Progenitor cell of endocrine pancreas (in vitro differentiated cells): Measurements from ENCODE around the gene DNAAF5. TPM values are rescaled to one million over a fixed set of nuclear protein-coding genes. Genes with fewer than 3 reads are reported as not detected.

Experiments
- DNase-seq: peaks from one replicate; pipeline ENCODE4 v3.0.0; 2021; ENCODE audit warnings: low spot score; ENCODE audit not compliant: unreplicated experiment
- H3K27ac Mint-ChIP-seq: 2 replicates; pipeline ENCODE4 v1.8.0; 2021; ENCODE audit warnings: mild to moderate bottlenecking, moderate library complexity, mixed read lengths
- H3K27me3 Mint-ChIP-seq: 2 replicates; pipeline ENCODE4 v1.8.0; 2021; ENCODE audit warnings: mixed read lengths
- H3K36me3 Mint-ChIP-seq: 2 replicates; pipeline ENCODE4 v1.8.0; 2022; ENCODE audit warnings: mixed read lengths; ENCODE audit not compliant: insufficient read depth
- H3K4me1 Mint-ChIP-seq: 2 replicates; pipeline ENCODE4 v1.8.0; 2021; ENCODE audit warnings: low read depth, mixed read lengths
- H3K4me3 Mint-ChIP-seq: 2 replicates; pipeline ENCODE4 v1.8.0; 2021; ENCODE audit warnings: low read depth, mild to moderate bottlenecking, moderate library complexity, mixed read lengths
- H3K9me3 Mint-ChIP-seq: 2 replicates; pipeline ENCODE4 v1.8.0; 2021; ENCODE audit warnings: low read depth, mixed read lengths
- CTCF ChIP-seq: fragments of 200-600 bp; sonication (generic); IDR thresholded peaks from one replicate; pipeline ENCODE4 v1.5.0; 2021; ENCODE audit warnings: antibody characterized with exemption, mild to moderate bottlenecking; ENCODE audit not compliant: unreplicated experiment
- total RNA-seq: library from RNA; stranded (reverse); gene quantifications from 2 replicates; pipeline ENCODE4 v1.2.1, GENCODE V29; 2021

Gene DNAAF5
- total RNA-seq, 1 donor from 2014 or later = 51.0 TPM

- H3K27ac Mint-ChIP-seq = peak overlapping the region; percentile 51
- H3K4me1 Mint-ChIP-seq = peaks cover 11% of the 10 kb centered on the region
Measured at GRCh38 chr7:710161-710560, 16.3 kb upstream of the DNAAF5 start.

GRCh38 chr7:711093-711921 is 15.2 kb upstream of the DNAAF5 start:
- Mint-ChIP-seq H3K27ac (peak overlapping the region; percentile 83), H3K4me1 (peaks cover 11% of the 10 kb centered on the region), H3K4me3 (peak overlapping the region; percentile 70), H3K36me3 (peaks cover 14% of the 10 kb centered on the region), H3K9me3 (no peaks in the 10 kb centered on the region), H3K27me3 (no peaks in the 10 kb centered on the region)
- DNase-seq = no peak
- no peak for TF ChIP-seq CTCF

More at GRCh38 chr7:710161-710560, 16.3 kb upstream of the DNAAF5 start:
- no peaks in the 10 kb centered on the region for H3K27me3 Mint-ChIP-seq
- no peak for TF ChIP-seq CTCF
- DNase-seq = no peak
- H3K4me3 Mint-ChIP-seq = peak overlapping the region; percentile 22
- no peaks in the 10 kb centered on the region for H3K9me3 Mint-ChIP-seq
- H3K36me3 Mint-ChIP-seq = peaks cover 14% of the 10 kb centered on the region

GRCh38 chr7:711922-712380 is 14.5 kb upstream of the DNAAF5 start:
- TF ChIP-seq CTCF = no peak
- Mint-ChIP-seq H3K36me3 (peaks cover 14% of the 10 kb centered on the region), H3K4me3 (peak overlapping the region; percentile 52), H3K27ac (no peak overlapping the region), H3K9me3 (no peaks in the 10 kb centered on the region), H3K4me1 (peaks cover 9% of the 10 kb centered on the region), H3K27me3 (no peaks in the 10 kb centered on the region)
- DNase-seq = no peak

- peaks cover 6% of the 10 kb centered on the region for H3K4me1 Mint-ChIP-seq
- no peak for DNase-seq
- no peak for TF ChIP-seq CTCF
- no peaks in the 10 kb centered on the region for H3K27me3 Mint-ChIP-seq
- peaks cover 9% of the 10 kb centered on the region for H3K36me3 Mint-ChIP-seq
- H3K27ac Mint-ChIP-seq = no peak overlapping the region
- peak overlapping the region; percentile 68 for H3K4me3 Mint-ChIP-seq
- no peaks in the 10 kb centered on the region for H3K9me3 Mint-ChIP-seq
Measured at GRCh38 chr7:712381-713138, 13.9 kb upstream of the DNAAF5 start.

GRCh38 chr7:713139-713457 is 13.4 kb upstream of the DNAAF5 start:
- H3K9me3 Mint-ChIP-seq = no peaks in the 10 kb centered on the region
- peaks cover 7% of the 10 kb centered on the region for H3K36me3 Mint-ChIP-seq
- H3K27ac Mint-ChIP-seq = peak overlapping the region; percentile 8
- H3K4me3 Mint-ChIP-seq = peak overlapping the region; percentile 68
- peaks cover 6% of the 10 kb centered on the region for H3K4me1 Mint-ChIP-seq
- no peak for TF ChIP-seq CTCF
- no peak for DNase-seq
- no peaks in the 10 kb centered on the region for H3K27me3 Mint-ChIP-seq
